A673 (cell line): Measurements from ENCODE around the gene CCHCR1.
"Not testable (repeated sequence)": the region's sequence is repeated elsewhere in the genome, so short reads cannot be mapped to it uniquely, and the experiment has no call there.

Experiments
- CTCF ChIP-seq: fragments of 300-800, 200-600 bp; sonication (generic); conservative IDR thresholded peaks from 2 replicates; pipeline ENCODE4 v1.5.1; 2017; ENCODE audit warnings: low read depth, mild to moderate bottlenecking, antibody characterized with exemption, low read length, moderate library complexity, mixed read lengths
- EZH2 ChIP-seq: fragments of 200-600 bp; sonication (generic); IDR thresholded peaks from 2 replicates; pipeline ENCODE4 v1.6.1; 2017; ENCODE audit warnings: borderline replicate concordance, low read depth, mild to moderate bottlenecking, mixed read lengths, antibody characterized with exemption, low read length; ENCODE audit not compliant: poor library complexity, severe bottlenecking

DNA sequence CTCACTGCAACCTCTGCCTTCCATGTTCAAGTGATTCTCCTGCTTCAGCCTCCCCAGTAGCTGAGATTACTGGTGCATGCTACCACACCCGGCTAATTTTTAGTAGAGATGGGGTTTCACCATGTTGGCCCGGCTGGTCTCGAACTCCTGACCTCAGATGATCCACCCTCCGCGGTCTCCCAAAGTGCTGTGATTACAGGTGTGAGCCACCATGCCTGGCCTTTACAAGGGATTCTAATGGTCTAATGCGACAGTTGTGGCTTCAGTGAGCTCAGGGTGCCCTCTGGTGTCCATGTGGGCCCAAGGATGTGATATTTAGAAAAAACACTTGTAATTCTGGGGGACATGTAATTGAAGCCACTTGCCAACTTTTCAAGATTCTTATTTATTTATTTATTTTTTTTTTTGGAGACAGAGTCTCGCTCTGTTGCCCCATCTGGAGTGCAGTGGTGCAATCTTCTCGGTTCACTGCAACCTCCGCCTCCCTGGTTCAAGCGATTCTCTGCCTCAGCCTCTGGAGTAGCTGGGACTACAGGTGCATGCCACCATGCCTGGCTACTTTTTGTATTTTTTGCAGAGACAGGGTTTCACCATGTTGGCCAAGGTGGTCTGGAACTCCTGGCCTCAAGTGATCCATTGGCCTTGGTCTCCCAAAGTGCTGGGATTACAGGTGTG is 35.0 kb upstream of the CCHCR1 start:
- peak; percentile 67 for TF ChIP-seq CTCF
- not testable (repeated sequence) for TF ChIP-seq EZH2
